DND-41 (cell line): ENCODE results near the gene KDELR3.

Source experiments
- CTCF ChIP-seq: IDR thresholded peaks from 2 replicates; pipeline ENCODE4 v1.5.1; 2012; ENCODE audit warnings: borderline replicate concordance, low read length, moderate library complexity, mild to moderate bottlenecking; ENCODE audit not compliant: poor library complexity, severe bottlenecking; ENCODE audit errors: extremely low read depth
- EZH2 ChIP-seq: IDR thresholded peaks from 3 replicates; pipeline ENCODE4 v1.6.1; 2012; ENCODE audit warnings: borderline replicate concordance, low read depth, mild to moderate bottlenecking, moderate library complexity, low read length, inconsistent platforms; ENCODE audit not compliant: severe bottlenecking

- TF ChIP-seq CTCF (no peak), EZH2 (no peak)
Observed at GRCh38 chr22:38494939-38495338, 27.0 kb downstream of the KDELR3 start.
